ENCODE data around the gene MACROD2.

MACROD2 gene

GRCh38 chr20:15674253-15675060 lies 1679.1 kb downstream of the MACROD2 start:
- no peak for DNase-seq

- DNase-seq, result no peak
Measured at GRCh38 chr20:15675061-15675514, 1679.8 kb downstream of the MACROD2 start.

GRCh38 chr20:15675813-15676484 lies 1680.6 kb downstream of the MACROD2 start:
- no peak for DNase-seq

- DNase-seq, result no peak
Measured at GRCh38 chr20:15676815-15677214, 1681.5 kb downstream of the MACROD2 start.

GRCh38 chr20:15682690-15683089 lies 1687.4 kb downstream of the MACROD2 start:
- DNase-seq, result no peak

GRCh38 chr20:15692570-15692969 lies 1697.3 kb downstream of the MACROD2 start:
- no peak for DNase-seq

GRCh38 chr20:15699431-15700146 lies 1704.3 kb downstream of the MACROD2 start:
- no peak for DNase-seq

- no peak for DNase-seq
Measured at GRCh38 chr20:15700147-15700765, 1704.9 kb downstream of the MACROD2 start.

GRCh38 chr20:15702161-15702560 lies 1706.8 kb downstream of the MACROD2 start:
- DNase-seq, result no peak

GRCh38 chr20:15703171-15703911 lies 1708.0 kb downstream of the MACROD2 start:
- no peak for DNase-seq

- no peak for DNase-seq
Measured at GRCh38 chr20:15705975-15706374, 1710.7 kb downstream of the MACROD2 start.

- no peak for DNase-seq
Measured at GRCh38 chr20:15706719-15707118, 1711.4 kb downstream of the MACROD2 start.

- no peak for DNase-seq
Measured at GRCh38 chr20:15708984-15709598, 1713.8 kb downstream of the MACROD2 start.

- DNase-seq, result no peak
Measured at GRCh38 chr20:15710636-15711035, 1715.3 kb downstream of the MACROD2 start.

- no peak for DNase-seq
Measured at GRCh38 chr20:15711177-15711576, 1715.9 kb downstream of the MACROD2 start.

- DNase-seq, result no peak
Measured at GRCh38 chr20:15716256-15716655, 1720.9 kb downstream of the MACROD2 start.

GRCh38 chr20:15726416-15726815 lies 1731.1 kb downstream of the MACROD2 start:
- DNase-seq, result no peak

GRCh38 chr20:15734052-15734451 lies 1738.7 kb downstream of the MACROD2 start:
- DNase-seq, result no peak

GRCh38 chr20:15739035-15739434 lies 1743.7 kb downstream of the MACROD2 start:
- DNase-seq, result no peak

- no peak for DNase-seq
Measured at GRCh38 chr20:15740046-15740775, 1744.9 kb downstream of the MACROD2 start.

- no peak for DNase-seq
Measured at GRCh38 chr20:15742087-15742486, 1746.8 kb downstream of the MACROD2 start.

Data from NCI-H2029 (cell line).